WTC11 (cell line): ENCODE results near the gene PARL. TPM values are rescaled to one million over a fixed set of nuclear protein-coding genes. Genes with fewer than 3 reads are reported as not detected.

Source experiments
- ATAC-seq: fragments of 200-7000 bp; cut with Tn5 transposase; 2 replicates; pipeline ENCODE4 v1.10.0; 2021; ENCODE audit warnings: mild to moderate bottlenecking, moderate library complexity
- CTCF ChIA-PET: fragments of 300-600 bp; sonication (Branson Sonifier 250); formaldehyde crosslinking; loops from one replicate; lab custom pipeline; 2021; ENCODE audit warnings: antibody characterized with exemption; lab: Charles Lee
- POLR2A ChIA-PET: fragments of 350-600 bp; sonication (Branson Sonifier 250); formaldehyde crosslinking; loops from one replicate; lab custom pipeline; 2021; ENCODE audit warnings: antibody characterized with exemption; lab: Charles Lee
- DNase-seq: peaks from one replicate; pipeline ENCODE4 v3.0.0; 2021; ENCODE audit warnings: low spot score
- H3K27ac Mint-ChIP-seq: 2 replicates; pipeline ENCODE4 v1.8.0; 2021; ENCODE audit warnings: mixed read lengths
- H3K27me3 Mint-ChIP-seq: 2 replicates; pipeline ENCODE4 v1.8.0; 2021; ENCODE audit warnings: low read depth, mild to moderate bottlenecking, moderate library complexity, mixed read lengths
- H3K36me3 Mint-ChIP-seq: 2 replicates; pipeline ENCODE4 v1.8.0; 2021; ENCODE audit warnings: mixed read lengths
- H3K4me1 Mint-ChIP-seq: 2 replicates; pipeline ENCODE4 v1.8.0; 2022; ENCODE audit warnings: mixed read lengths
- H3K4me3 Mint-ChIP-seq: 2 replicates; pipeline ENCODE4 v1.8.0; 2021; ENCODE audit warnings: mild to moderate bottlenecking, moderate library complexity, mixed read lengths
- H3K9me3 Mint-ChIP-seq: 2 replicates; pipeline ENCODE4 v1.8.0; 2021; ENCODE audit warnings: mixed read lengths
- ETV6 ChIP-seq: sonication (generic); formaldehyde crosslinking; IDR thresholded peaks from 2 replicates; pipeline ENCODE4 v1.8.1; 2022; ENCODE audit warnings: mild to moderate bottlenecking, missing genetic modification reagents
- FOXP1 ChIP-seq: sonication (generic); formaldehyde crosslinking; IDR thresholded peaks from 2 replicates; pipeline ENCODE4 v1.8.0; 2022; ENCODE audit warnings: missing genetic modification reagents, mild to moderate bottlenecking, moderate library complexity, borderline replicate concordance
- JAZF1 ChIP-seq: fragments of 250-450 bp; sonication (Bioruptor Pico); IDR thresholded peaks from 2 replicates; pipeline ENCODE4 v1.9.0; 2021; ENCODE audit warnings: moderate library complexity, mild to moderate bottlenecking, inconsistent platforms
- MYBL2 ChIP-seq: sonication (generic); formaldehyde crosslinking; IDR thresholded peaks from 2 replicates; pipeline ENCODE4 v1.8.1; 2023; ENCODE audit warnings: mild to moderate bottlenecking, moderate library complexity, missing genetic modification reagents
- TEAD4 ChIP-seq: sonication (generic); formaldehyde crosslinking; IDR thresholded peaks from 2 replicates; pipeline ENCODE4 v1.8.0; 2022; ENCODE audit warnings: mild to moderate bottlenecking, missing genetic modification reagents
- ZNF219 ChIP-seq: sonication (generic); formaldehyde crosslinking; IDR thresholded peaks from 2 replicates; pipeline ENCODE4 v1.8.0; 2023; ENCODE audit warnings: missing genetic modification reagents, mild to moderate bottlenecking, borderline replicate concordance
- ZNF232 ChIP-seq: sonication (generic); formaldehyde crosslinking; IDR thresholded peaks from 2 replicates; pipeline ENCODE4 v1.8.0; 2022; ENCODE audit warnings: mild to moderate bottlenecking, missing genetic modification reagents
- ZNF423 ChIP-seq: fragments of 250-450 bp; sonication (Bioruptor Pico); IDR thresholded peaks from 2 replicates; pipeline ENCODE4 v2.1.2; 2022; ENCODE audit warnings: mild to moderate bottlenecking, moderate library complexity
- total RNA-seq: library from RNA; stranded (reverse); gene quantifications from 3 replicates; pipeline ENCODE4 v1.2.3, GENCODE V29; 2021
- TF ChIP-seq, protein P1 (sequence below): sonication (generic); formaldehyde crosslinking; IDR thresholded peaks from 2 replicates; pipeline ENCODE4 v1.8.0; 2022; ENCODE audit warnings: missing genetic modification reagents
- TF ChIP-seq, protein P2 (sequence below): sonication (generic); formaldehyde crosslinking; IDR thresholded peaks from 2 replicates; pipeline ENCODE4 v1.8.1; 2023; ENCODE audit warnings: mild to moderate bottlenecking, missing genetic modification reagents
- TF ChIP-seq, protein P3 (sequence below): sonication (generic); formaldehyde crosslinking; IDR thresholded peaks from 2 replicates; pipeline ENCODE4 v1.8.1; 2023; ENCODE audit warnings: mild to moderate bottlenecking, missing genetic modification reagents, moderate library complexity
- TF ChIP-seq, protein P4 (sequence below): sonication (generic); formaldehyde crosslinking; IDR thresholded peaks from 2 replicates; pipeline ENCODE4 v1.8.0; 2023; ENCODE audit warnings: missing genetic modification reagents
- TF ChIP-seq, protein P5 (sequence below): sonication (generic); formaldehyde crosslinking; IDR thresholded peaks from 2 replicates; pipeline ENCODE4 v1.8.0; 2022; ENCODE audit warnings: mild to moderate bottlenecking, missing genetic modification reagents
- TF ChIP-seq, protein P6 (sequence below): sonication (generic); formaldehyde crosslinking; IDR thresholded peaks from 2 replicates; pipeline ENCODE4 v1.8.1; 2022; ENCODE audit warnings: low read depth, mild to moderate bottlenecking, moderate library complexity, missing genetic modification reagents, borderline replicate concordance
- TF ChIP-seq, protein P7 (sequence below): fragments of 250-450 bp; sonication (Bioruptor Pico); IDR thresholded peaks from 2 replicates; pipeline ENCODE4 v1.9.0; 2021; ENCODE audit warnings: moderate library complexity, mild to moderate bottlenecking, inconsistent platforms, borderline replicate concordance

PARL gene
- total RNA-seq, 1 experiment from 2014 or later, result 93.5 TPM

- Mint-ChIP-seq H3K4me3 (no peak overlapping the region), H3K27ac (no peak overlapping the region), H3K9me3 (peaks cover 9% of the 10 kb centered on the region), H3K4me1 (no peaks in the 10 kb centered on the region), H3K36me3 (peaks cover 70% of the 10 kb centered on the region), H3K27me3 (no peaks in the 10 kb centered on the region)
- TF ChIP-seq, protein P1, sequence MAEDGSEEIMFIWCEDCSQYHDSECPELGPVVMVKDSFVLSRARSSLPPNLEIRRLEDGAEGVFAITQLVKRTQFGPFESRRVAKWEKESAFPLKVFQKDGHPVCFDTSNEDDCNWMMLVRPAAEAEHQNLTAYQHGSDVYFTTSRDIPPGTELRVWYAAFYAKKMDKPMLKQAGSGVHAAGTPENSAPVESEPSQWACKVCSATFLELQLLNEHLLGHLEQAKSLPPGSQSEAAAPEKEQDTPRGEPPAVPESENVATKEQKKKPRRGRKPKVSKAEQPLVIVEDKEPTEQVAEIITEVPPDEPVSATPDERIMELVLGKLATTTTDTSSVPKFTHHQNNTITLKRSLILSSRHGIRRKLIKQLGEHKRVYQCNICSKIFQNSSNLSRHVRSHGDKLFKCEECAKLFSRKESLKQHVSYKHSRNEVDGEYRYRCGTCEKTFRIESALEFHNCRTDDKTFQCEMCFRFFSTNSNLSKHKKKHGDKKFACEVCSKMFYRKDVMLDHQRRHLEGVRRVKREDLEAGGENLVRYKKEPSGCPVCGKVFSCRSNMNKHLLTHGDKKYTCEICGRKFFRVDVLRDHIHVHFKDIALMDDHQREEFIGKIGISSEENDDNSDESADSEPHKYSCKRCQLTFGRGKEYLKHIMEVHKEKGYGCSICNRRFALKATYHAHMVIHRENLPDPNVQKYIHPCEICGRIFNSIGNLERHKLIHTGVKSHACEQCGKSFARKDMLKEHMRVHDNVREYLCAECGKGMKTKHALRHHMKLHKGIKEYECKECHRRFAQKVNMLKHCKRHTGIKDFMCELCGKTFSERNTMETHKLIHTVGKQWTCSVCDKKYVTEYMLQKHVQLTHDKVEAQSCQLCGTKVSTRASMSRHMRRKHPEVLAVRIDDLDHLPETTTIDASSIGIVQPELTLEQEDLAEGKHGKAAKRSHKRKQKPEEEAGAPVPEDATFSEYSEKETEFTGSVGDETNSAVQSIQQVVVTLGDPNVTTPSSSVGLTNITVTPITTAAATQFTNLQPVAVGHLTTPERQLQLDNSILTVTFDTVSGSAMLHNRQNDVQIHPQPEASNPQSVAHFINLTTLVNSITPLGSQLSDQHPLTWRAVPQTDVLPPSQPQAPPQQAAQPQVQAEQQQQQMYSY, result no peak
- TF ChIP-seq FOXP1 (CRISPR knock-in tag), result no peak
- TF ChIP-seq, protein P2, sequence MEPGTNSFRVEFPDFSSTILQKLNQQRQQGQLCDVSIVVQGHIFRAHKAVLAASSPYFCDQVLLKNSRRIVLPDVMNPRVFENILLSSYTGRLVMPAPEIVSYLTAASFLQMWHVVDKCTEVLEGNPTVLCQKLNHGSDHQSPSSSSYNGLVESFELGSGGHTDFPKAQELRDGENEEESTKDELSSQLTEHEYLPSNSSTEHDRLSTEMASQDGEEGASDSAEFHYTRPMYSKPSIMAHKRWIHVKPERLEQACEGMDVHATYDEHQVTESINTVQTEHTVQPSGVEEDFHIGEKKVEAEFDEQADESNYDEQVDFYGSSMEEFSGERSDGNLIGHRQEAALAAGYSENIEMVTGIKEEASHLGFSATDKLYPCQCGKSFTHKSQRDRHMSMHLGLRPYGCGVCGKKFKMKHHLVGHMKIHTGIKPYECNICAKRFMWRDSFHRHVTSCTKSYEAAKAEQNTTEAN (CRISPR knock-in tag), result no peak
- TF ChIP-seq, protein P3, sequence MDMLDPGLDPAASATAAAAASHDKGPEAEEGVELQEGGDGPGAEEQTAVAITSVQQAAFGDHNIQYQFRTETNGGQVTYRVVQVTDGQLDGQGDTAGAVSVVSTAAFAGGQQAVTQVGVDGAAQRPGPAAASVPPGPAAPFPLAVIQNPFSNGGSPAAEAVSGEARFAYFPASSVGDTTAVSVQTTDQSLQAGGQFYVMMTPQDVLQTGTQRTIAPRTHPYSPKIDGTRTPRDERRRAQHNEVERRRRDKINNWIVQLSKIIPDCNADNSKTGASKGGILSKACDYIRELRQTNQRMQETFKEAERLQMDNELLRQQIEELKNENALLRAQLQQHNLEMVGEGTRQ (CRISPR knock-in tag), result no peak
- TF ChIP-seq ZNF423 (CRISPR knock-in tag), result no peak
- no peak for TF ChIP-seq MYBL2
- TF ChIP-seq ZNF232 (CRISPR knock-in tag), result no peak
- no peak for TF ChIP-seq ETV6 (CRISPR knock-in tag)
- TF ChIP-seq ZNF219 (CRISPR knock-in tag), result no peak
- TF ChIP-seq, protein P4, sequence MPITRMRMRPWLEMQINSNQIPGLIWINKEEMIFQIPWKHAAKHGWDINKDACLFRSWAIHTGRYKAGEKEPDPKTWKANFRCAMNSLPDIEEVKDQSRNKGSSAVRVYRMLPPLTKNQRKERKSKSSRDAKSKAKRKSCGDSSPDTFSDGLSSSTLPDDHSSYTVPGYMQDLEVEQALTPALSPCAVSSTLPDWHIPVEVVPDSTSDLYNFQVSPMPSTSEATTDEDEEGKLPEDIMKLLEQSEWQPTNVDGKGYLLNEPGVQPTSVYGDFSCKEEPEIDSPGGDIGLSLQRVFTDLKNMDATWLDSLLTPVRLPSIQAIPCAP, result no peak
- TF ChIP-seq, protein P5, sequence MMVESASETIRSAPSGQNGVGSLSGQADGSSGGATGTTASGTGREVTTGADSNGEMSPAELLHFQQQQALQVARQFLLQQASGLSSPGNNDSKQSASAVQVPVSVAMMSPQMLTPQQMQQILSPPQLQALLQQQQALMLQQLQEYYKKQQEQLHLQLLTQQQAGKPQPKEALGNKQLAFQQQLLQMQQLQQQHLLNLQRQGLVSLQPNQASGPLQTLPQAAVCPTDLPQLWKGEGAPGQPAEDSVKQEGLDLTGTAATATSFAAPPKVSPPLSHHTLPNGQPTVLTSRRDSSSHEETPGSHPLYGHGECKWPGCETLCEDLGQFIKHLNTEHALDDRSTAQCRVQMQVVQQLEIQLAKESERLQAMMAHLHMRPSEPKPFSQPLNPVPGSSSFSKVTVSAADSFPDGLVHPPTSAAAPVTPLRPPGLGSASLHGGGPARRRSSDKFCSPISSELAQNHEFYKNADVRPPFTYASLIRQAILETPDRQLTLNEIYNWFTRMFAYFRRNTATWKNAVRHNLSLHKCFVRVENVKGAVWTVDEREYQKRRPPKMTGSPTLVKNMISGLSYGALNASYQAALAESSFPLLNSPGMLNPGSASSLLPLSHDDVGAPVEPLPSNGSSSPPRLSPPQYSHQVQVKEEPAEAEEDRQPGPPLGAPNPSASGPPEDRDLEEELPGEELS (CRISPR knock-in tag), result no peak
- no peak for TF ChIP-seq TEAD4 (CRISPR knock-in tag)
- TF ChIP-seq, protein P6, sequence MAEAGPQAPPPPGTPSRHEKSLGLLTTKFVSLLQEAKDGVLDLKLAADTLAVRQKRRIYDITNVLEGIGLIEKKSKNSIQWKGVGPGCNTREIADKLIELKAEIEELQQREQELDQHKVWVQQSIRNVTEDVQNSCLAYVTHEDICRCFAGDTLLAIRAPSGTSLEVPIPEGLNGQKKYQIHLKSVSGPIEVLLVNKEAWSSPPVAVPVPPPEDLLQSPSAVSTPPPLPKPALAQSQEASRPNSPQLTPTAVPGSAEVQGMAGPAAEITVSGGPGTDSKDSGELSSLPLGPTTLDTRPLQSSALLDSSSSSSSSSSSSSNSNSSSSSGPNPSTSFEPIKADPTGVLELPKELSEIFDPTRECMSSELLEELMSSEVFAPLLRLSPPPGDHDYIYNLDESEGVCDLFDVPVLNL (CRISPR knock-in tag), result no peak
- TF ChIP-seq, protein P7, sequence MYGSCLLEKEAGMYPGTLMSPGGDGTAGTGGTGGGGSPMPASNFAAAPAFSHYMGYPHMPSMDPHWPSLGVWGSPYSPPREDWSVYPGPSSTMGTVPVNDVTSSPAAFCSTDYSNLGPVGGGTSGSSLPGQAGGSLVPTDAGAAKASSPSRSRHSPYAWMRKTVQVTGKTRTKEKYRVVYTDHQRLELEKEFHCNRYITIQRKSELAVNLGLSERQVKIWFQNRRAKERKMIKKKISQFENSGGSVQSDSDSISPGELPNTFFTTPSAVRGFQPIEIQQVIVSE, result no peak
- TF ChIP-seq JAZF1 (CRISPR knock-in tag), result no peak
- POLR2A ChIA-PET, result no interaction called here
- no peak for DNase-seq
- CTCF ChIA-PET, result no interaction called here
- no peak for ATAC-seq
Observed at GRCh38 chr3:183857863-183858262, 26.8 kb downstream of the PARL start.
